Keratinocyte (primary cell): Measurements from ENCODE around the gene PDE8A.

Experiments used
- CTCF ChIP-seq, 3 experiments: IDR thresholded peaks in 1 of 3; conservative IDR thresholded peaks in 1 of 3; optimal IDR thresholded peaks in 1 of 3; 2 replicates in 2 of 3; 3 replicates in 1 of 3; pipeline versions ENCODE3 to v1.5.1; 2011; ENCODE audit warnings: low read length in 3 of 3, mild to moderate bottlenecking in 3 of 3, moderate library complexity in 2 of 3, control low read depth in 1 of 3, inconsistent platforms in 1 of 3; ENCODE audit not compliant: insufficient read depth in 2 of 3; ENCODE audit errors: extremely low read depth in 1 of 3
- EZH2 ChIP-seq: IDR thresholded peaks from one replicate; pipeline ENCODE4 v1.6.1; 2012; ENCODE audit warnings: inconsistent platforms, mild to moderate bottlenecking, low read length, moderate library complexity

- TF ChIP-seq CTCF (optimal IDR thresholded peaks at IDR 0.05 in 1 of 3, IDR thresholded peaks at IDR 0.05 in 1 of 3, conservative IDR thresholded peaks at IDR 0.05 in 1 of 3; ENCODE audit: extremely low read depth in 1 of 3, insufficient read depth in 2 of 3, low read length in 3 of 3) (no peak), EZH2 (no peak)
Observed at GRCh38 chr15:84953726-84954125, 27.9 kb upstream of the PDE8A start.
